Globus pallidus (tissue), 1 donor: ENCODE measurements around the gene ABLIM1.

Experiments used
- DNase-seq: peaks from one replicate; pipeline ENCODE4 v3.0.0-alpha.2; 2015; ENCODE audit warnings: low spot score

ABLIM1 gene

GRCh38 chr10:114489521-114490310 lies 168.4 kb downstream of the ABLIM1 start:
- DNase-seq = peak; percentile 37

- no peak for DNase-seq
Observed at GRCh38 chr10:114487815-114488536, 170.1 kb downstream of the ABLIM1 start.

GRCh38 chr10:114486938-114487814 lies 170.9 kb downstream of the ABLIM1 start:
- DNase-seq = no peak

GRCh38 chr10:114485696-114486400 lies 172.2 kb downstream of the ABLIM1 start:
- no peak for DNase-seq

GRCh38 chr10:114483575-114483974 lies 174.5 kb downstream of the ABLIM1 start:
- DNase-seq = no peak

- peak; percentile 20 for DNase-seq
Observed at GRCh38 chr10:114482480-114483304, 175.4 kb downstream of the ABLIM1 start.

GRCh38 chr10:114481055-114481454 lies 177.0 kb downstream of the ABLIM1 start:
- no peak for DNase-seq

- DNase-seq = no peak
Observed at GRCh38 chr10:114479836-114480235, 178.2 kb downstream of the ABLIM1 start.

- no peak for DNase-seq
Observed at GRCh38 chr10:114479307-114479706, 178.8 kb downstream of the ABLIM1 start.

GRCh38 chr10:114478281-114478680 lies 179.8 kb downstream of the ABLIM1 start:
- no peak for DNase-seq

- DNase-seq = no peak
Observed at GRCh38 chr10:114477285-114477684, 180.8 kb downstream of the ABLIM1 start.

GRCh38 chr10:114474989-114475388 lies 183.1 kb downstream of the ABLIM1 start:
- DNase-seq = no peak

GRCh38 chr10:114473776-114474175 lies 184.3 kb downstream of the ABLIM1 start:
- no peak for DNase-seq

- no peak for DNase-seq
Observed at GRCh38 chr10:114472877-114473253, 185.2 kb downstream of the ABLIM1 start.

- no peak for DNase-seq
Observed at GRCh38 chr10:114471906-114472876, 185.9 kb downstream of the ABLIM1 start.

GRCh38 chr10:114470956-114471905 lies 186.8 kb downstream of the ABLIM1 start:
- DNase-seq = peak; percentile 58

GRCh38 chr10:114470361-114470760 lies 187.7 kb downstream of the ABLIM1 start:
- no peak for DNase-seq

GRCh38 chr10:114458955-114459354 lies 199.1 kb downstream of the ABLIM1 start:
- DNase-seq = peak; percentile 14
